Uterus (tissue), 4 donors: ENCODE results near the gene SPTBN4. TPM values are rescaled to one million over a fixed set of nuclear protein-coding genes. Genes with fewer than 3 reads are reported as not detected.

Experiments used
- DNase-seq, 2 donors: peaks; one replicate each; pipeline ENCODE4 v3.0.0-alpha.2; 2019 to 2020
- H3K27ac ChIP-seq, 2 donors: fragments of 200-600 bp; sonication (generic); 1 replicate in 1 of 2; 2 replicates in 1 of 2; pipeline ENCODE4 v1.5.1; 2016 to 2018
- H3K27me3 ChIP-seq, 2 donors: fragments of 200-600 bp; sonication (generic); one replicate each; pipeline ENCODE4 v1.5.1; 2018 to 2019; ENCODE audit warnings: control low read depth in 1 of 2
- H3K36me3 ChIP-seq, 2 donors: fragments of 200-600 bp; sonication (generic); one replicate each; pipeline ENCODE4 v1.5.1; 2019; ENCODE audit warnings: control low read depth in 1 of 2
- H3K4me1 ChIP-seq, 2 donors: fragments of 200-600 bp; sonication (generic); one replicate each; pipeline ENCODE4 v1.5.1; 2018 to 2019; ENCODE audit warnings: control low read depth in 1 of 2
- H3K4me3 ChIP-seq, 2 donors: fragments of 200-600 bp; sonication (generic); 1 replicate in 1 of 2; 2 replicates in 1 of 2; pipeline ENCODE4 v1.5.1; 2018 to 2019; ENCODE audit warnings: mild to moderate bottlenecking in 1 of 2
- H3K9me3 ChIP-seq, 2 donors: fragments of 200-600 bp; sonication (generic); one replicate each; pipeline ENCODE4 v1.5.1; 2019; ENCODE audit warnings: control low read depth in 1 of 2
- POLR2A ChIP-seq, 2 donors: fragments of 450-650 bp; IDR thresholded peaks; one replicate each; pipeline ENCODE4 v1.6.1; 2016; ENCODE audit warnings: antibody characterized with exemption in 2 of 2, mild to moderate bottlenecking in 1 of 2, moderate library complexity in 1 of 2
- intact Hi-C: fragments of 100-400 bp; cut with DNase I; formaldehyde crosslinking; loops from one replicate; pipeline ENCODE4 v1.15.1; 2023; ENCODE audit warnings: low total_unique reads
- total RNA-seq, 4 donors: library from RNA; depleted of rRNA in 3 of 4; stranded (reverse); fragments of >200 nt in 3 of 4; gene quantifications; one replicate each; pipeline versions ENCODE4 v1.1.0 to v1.2.4, GENCODE V29; 2014 to 2023
- TF ChIP-seq, protein P1 (sequence below), 4 experiments: fragments of 200-600 bp in 2 of 4; fragments of 450-650 bp in 2 of 4; sonication (generic) in 2 of 4; IDR thresholded peaks; one replicate each; pipeline ENCODE4 v1.5.1; 2016 to 2019; ENCODE audit warnings: antibody characterized with exemption in 4 of 4, mild to moderate bottlenecking in 2 of 4, moderate library complexity in 1 of 4
- donor health status: DM: yes; HTN: yes; CAD: no.

Gene SPTBN4
- total RNA-seq, 4 donors from 2014 or later: 3.1 to 7.0 (median 5.3) TPM; not detected in 1

DNA sequence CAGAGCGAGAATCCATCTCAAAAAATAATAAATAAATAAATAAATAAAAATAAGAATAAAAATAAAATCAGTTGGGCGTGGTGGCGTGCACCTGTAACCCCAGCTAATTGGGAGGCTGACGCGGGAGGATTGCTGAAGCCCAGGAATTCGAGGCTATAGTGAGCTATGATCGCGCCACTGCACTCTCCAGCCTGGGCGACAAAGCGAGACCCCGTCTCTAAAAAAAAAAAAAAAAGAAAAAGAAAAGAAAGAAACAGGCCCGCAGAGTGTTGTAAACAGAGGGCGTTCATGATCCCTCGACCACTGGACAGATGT, 46.4 kb upstream of the SPTBN4 start:
- Histone ChIP-seq H3K4me3 (peak overlapping the region; percentile 51 to 69), H3K27me3 (no peaks in the 10 kb centered on the region), H3K27ac (peak overlapping the region; percentile 98), H3K4me1 (peaks cover 0 to 21% of the 10 kb centered on the region in 2 donors), H3K9me3 (no peaks in the 10 kb centered on the region), H3K36me3 (no peaks in the 10 kb centered on the region)
- no peak for TF ChIP-seq POLR2A (IDR thresholded peaks at IDR 0.05)
- TF ChIP-seq, protein P1, sequence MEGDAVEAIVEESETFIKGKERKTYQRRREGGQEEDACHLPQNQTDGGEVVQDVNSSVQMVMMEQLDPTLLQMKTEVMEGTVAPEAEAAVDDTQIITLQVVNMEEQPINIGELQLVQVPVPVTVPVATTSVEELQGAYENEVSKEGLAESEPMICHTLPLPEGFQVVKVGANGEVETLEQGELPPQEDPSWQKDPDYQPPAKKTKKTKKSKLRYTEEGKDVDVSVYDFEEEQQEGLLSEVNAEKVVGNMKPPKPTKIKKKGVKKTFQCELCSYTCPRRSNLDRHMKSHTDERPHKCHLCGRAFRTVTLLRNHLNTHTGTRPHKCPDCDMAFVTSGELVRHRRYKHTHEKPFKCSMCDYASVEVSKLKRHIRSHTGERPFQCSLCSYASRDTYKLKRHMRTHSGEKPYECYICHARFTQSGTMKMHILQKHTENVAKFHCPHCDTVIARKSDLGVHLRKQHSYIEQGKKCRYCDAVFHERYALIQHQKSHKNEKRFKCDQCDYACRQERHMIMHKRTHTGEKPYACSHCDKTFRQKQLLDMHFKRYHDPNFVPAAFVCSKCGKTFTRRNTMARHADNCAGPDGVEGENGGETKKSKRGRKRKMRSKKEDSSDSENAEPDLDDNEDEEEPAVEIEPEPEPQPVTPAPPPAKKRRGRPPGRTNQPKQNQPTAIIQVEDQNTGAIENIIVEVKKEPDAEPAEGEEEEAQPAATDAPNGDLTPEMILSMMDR (IDR thresholded peaks at IDR 0.05): no peak
- intact Hi-C loops: no loop called here
- DNase-seq: no peak

DNA sequence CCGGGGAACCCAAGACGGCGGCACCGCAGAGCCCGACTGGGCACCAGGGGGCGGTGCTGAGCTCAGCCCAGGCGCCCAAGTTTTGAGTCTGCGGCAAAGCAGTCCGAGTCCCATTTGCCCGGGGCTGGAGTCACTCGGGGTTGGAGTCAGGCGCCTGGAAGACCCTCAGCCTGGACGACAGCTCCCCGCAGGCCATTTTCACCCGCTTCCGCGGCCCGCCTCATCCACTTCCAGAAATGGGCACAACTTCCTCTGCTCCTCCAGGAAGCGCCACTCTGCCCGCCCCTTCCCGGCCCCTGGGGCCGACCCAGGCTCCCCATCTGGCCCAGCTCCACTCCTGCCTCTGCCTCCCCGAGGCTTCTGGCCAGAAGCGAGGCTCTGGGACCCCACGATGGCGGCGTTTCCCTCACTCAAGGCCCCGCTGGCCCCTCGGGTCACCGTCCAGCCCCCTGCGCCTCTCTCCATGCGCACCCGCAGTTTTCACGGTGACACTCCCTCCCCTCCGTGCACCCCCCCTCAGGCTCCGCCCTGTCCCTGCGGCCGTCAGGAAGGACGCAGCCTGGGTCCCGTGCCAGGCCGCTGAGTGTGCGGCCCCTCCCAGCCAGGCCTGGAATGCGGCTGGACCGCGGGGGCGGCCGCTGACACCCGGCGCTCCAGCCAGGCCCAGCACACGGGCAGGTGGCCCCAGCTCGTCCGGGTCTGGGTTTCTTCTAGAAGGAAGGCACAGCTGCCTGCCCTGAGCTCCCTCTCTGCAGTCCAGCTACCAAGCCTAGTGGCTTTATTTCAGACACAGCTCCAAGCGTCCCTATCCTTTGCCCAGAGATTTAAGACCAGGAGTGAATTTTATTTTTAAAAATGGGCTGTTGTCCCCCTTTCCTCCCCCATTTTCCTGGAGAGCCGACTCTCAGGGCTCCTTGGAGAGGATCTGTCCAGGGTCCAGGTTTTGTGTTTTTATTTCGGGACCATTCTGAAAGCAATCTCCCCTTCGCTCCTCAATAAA, 45.7 kb upstream of the SPTBN4 start:
- intact Hi-C loops: no loop called here
- TF ChIP-seq POLR2A (IDR thresholded peaks at IDR 0.05): peak; percentile 92 to 93
- TF ChIP-seq, protein P1 (IDR thresholded peaks at IDR 0.05): peak; percentile 91 to 95 (median 94)
- H3K36me3 ChIP-seq: no peaks in the 10 kb centered on the region

DNA sequence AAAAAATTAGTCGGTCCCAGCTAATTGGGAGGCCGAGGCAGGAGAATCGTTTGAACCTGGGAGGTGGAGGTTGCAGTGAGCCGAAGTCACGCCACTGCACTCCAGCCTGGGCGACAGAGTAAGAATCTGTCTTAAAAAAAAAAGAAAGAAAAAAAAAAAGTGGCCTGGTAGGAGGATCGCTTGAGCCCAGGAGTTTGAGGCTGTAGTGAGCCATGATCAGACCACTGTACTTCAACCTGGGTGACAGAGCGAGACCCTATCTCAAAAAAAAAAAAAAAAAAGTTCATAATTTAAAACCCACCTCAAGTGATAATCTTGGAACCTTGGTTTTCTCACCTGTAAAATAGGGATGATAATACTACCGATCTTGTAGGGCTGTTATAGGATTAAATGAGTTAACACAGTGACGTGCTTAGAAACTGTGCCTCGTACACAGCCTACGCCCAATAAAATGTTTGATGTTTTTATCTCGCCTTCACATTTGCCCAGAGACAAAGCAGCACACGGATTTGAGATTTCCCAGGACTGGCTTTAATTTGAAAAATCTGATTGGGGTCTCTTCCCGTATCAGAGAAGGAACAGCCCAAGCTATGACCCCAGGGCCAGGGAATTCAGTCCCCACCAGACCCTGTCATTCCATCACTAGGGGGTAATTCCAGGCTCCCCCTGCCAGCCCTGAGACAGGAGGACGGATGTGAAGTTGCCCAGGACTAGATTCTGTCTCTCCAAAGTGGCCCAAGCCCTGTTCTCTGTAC, 44.6 kb upstream of the SPTBN4 start:
- intact Hi-C loops: no loop called here
- peak overlapping the region in 1 of 2 donors; percentile 69 for H3K4me3 ChIP-seq
- H3K4me1 ChIP-seq: peaks cover 0 to 21% of the 10 kb centered on the region in 2 donors
- TF ChIP-seq POLR2A (IDR thresholded peaks at IDR 0.05): no peak
- TF ChIP-seq, protein P1 (IDR thresholded peaks at IDR 0.05): no peak
- H3K27me3 ChIP-seq: no peaks in the 10 kb centered on the region
- no peaks in the 10 kb centered on the region for H3K36me3 ChIP-seq
- peak overlapping the region; percentile 98 for H3K27ac ChIP-seq
- no peak for DNase-seq
- H3K9me3 ChIP-seq: no peaks in the 10 kb centered on the region

More for the DNA sequence above, 45.7 kb upstream of the SPTBN4 start:
- DNase-seq: peak; percentile 94 to 95
- H3K27ac ChIP-seq: peak overlapping the region; percentile 98
- H3K27me3 ChIP-seq: no peaks in the 10 kb centered on the region
- H3K4me3 ChIP-seq: peak overlapping the region; percentile 51 to 69
- H3K4me1 ChIP-seq: peaks cover 0 to 21% of the 10 kb centered on the region in 2 donors
- no peaks in the 10 kb centered on the region for H3K9me3 ChIP-seq

DNA sequence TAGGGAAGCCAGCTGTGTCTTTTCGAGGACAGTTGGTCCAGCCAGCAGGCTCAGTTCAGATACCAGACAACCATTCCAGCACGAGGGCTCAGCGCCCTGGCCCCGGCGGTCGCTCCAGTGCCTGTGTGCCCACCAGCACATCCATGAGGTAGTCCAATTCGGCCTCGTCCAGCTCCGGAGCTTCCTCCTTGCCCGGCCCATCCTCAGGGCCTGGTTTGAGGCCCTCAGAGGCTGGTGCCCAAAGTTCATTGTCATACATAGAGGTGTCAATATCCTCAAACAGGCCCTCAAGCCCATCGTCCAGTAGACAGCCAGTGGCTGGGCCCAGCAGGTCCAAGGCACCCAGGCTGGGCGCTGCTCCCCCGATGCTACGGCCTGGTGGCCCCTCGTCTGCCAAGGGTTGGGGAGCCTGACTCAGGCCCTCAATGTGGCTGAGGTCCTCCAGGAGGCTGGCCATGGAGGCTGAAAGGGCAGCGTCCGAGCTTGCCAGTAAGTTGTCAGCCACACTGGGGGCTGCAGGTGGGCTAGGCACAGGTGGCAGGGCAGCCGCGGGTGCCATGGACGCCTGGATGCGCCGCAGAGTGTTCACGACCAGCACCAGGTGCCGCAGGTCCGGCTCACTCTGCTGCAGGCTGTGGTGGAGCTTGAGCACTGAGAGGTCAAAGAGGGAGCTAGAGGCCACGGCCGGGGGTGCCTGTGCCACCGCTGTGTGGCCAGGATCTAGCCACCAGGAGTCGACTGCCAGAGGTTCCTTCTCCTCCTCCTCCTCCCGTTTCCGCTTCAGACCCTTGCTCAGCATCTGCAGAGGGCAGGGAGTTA, 43.8 kb upstream of the SPTBN4 start:
- Histone ChIP-seq H3K4me1 (peaks cover 0 to 21% of the 10 kb centered on the region in 2 donors), H3K27ac (peak overlapping the region; percentile 98), H3K4me3 (no peak overlapping the region), H3K27me3 (no peaks in the 10 kb centered on the region), H3K36me3 (no peaks in the 10 kb centered on the region), H3K9me3 (no peaks in the 10 kb centered on the region)
- no peak for DNase-seq
- TF ChIP-seq POLR2A (IDR thresholded peaks at IDR 0.05): no peak
- TF ChIP-seq, protein P1 (IDR thresholded peaks at IDR 0.05): no peak
- intact Hi-C loops: no loop called here
